G401 (cell line): Measurements from ENCODE around the gene ASB18. TPM values are rescaled to one million over a fixed set of nuclear protein-coding genes. Genes with fewer than 3 reads are reported as not detected.

Source experiments
- DNase-seq: peaks from one replicate; pipeline ENCODE4 v3.0.0-alpha.2; 2015; ENCODE audit warnings: low spot score
- in situ Hi-C: cut with HindIII; loops from 2 replicates; pipeline ENCODE4 v1.10.0; 2016; ENCODE audit warnings: low sequenced_read_pairs, mixed read lengths
- total RNA-seq: library from RNA; depleted of rRNA; stranded (reverse); fragments of >200 nt; shearing (Covaris generic); gene quantifications from 2 replicates; pipeline ENCODE4 v1.2.3, GENCODE V29; 2014

ASB18 gene
- total RNA-seq, 1 experiment from 2014 or later, result not detected

DNA sequence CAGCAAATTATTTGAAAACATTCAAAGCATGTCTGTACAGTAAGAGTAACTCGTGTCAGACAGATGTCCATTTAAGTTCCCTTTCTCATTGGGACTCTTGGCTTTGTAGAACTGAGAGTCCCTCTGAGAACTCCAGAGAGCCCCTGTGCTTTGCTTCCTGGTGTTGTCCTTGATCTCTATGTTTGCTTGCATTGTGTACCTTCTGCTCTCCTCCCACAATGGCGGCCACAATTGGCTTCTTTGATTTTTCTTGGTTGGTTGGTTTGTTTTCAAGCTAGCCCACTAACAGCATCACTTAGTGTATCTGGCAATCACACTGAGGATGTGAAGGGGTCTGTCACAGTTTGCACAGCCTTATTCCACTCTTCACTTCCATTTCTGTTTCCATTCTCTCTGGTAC lies 15.1 kb downstream of the ASB18 start:
- DNase-seq, result no peak
- in situ Hi-C loops, result no loop called here

DNA sequence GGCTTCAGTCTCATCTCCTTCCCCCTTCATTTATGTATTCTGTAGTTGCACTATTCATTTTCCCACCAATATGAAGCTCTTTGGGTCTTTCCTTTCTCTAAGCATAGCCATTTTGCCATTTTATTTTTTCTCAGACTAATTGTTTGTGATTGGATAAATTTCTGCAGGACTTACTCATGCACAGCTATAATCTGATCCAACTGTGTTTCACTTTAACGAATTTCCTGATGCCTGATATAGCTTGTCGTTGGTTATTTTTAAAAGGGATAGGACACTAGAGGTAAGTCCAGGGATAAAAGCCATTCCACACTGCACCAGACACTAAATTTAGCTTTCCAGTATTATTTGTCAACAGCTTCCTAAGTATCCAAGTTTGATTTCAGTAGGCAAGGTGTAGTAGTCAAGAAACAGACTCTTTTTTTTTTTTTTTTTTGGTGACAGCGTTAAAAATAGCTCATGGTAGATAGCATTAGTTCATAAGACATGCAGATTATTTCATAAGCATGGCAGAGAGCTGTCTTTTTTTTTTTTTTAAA lies 17.4 kb downstream of the ASB18 start:
- in situ Hi-C loops, result no loop called here
- DNase-seq, result no peak

DNA sequence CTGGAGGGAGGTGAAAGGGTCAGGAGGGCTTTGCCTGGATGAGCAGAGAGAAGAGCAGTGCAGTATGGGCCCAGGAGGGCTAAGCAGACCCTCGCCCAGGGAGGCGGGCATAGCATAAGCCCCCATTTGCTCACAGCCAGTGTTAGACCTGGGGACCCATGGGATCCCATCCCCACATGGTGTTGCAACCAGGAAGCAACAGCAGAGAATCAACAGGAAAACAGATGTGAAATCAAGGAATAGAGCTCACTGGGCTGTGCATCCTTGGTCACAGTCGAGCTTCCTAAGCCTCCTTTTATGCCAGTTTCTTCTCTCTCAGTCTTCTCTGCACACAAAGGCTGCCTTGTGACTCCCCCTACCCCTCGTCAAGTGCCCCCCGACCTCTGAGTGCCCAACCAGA lies 19.9 kb downstream of the ASB18 start:
- DNase-seq, result no peak
- in situ Hi-C loops, result no loop called here

DNA sequence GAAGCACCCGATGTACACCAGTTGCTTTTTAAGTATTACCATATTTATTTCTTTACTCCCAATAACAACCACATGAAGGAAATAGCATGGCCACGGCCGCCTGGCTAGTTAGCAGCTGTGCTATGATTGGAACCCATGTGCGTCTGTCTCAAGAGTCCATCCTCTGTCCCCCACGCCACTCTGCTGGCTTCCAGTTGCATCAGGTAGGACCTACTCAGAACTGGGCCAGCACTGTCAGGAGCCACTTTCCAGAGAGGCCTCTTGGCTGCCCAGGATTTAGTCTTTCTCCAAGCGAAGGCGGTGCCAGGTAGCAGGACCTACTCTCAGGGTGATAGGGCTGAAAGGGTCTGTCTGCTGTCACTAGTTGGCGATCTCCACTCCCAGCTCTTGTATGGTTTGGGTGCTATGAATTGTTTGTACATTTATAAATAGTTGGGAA lies 22.1 kb downstream of the ASB18 start:
- no peak for DNase-seq
- in situ Hi-C loops, result no loop called here

DNA sequence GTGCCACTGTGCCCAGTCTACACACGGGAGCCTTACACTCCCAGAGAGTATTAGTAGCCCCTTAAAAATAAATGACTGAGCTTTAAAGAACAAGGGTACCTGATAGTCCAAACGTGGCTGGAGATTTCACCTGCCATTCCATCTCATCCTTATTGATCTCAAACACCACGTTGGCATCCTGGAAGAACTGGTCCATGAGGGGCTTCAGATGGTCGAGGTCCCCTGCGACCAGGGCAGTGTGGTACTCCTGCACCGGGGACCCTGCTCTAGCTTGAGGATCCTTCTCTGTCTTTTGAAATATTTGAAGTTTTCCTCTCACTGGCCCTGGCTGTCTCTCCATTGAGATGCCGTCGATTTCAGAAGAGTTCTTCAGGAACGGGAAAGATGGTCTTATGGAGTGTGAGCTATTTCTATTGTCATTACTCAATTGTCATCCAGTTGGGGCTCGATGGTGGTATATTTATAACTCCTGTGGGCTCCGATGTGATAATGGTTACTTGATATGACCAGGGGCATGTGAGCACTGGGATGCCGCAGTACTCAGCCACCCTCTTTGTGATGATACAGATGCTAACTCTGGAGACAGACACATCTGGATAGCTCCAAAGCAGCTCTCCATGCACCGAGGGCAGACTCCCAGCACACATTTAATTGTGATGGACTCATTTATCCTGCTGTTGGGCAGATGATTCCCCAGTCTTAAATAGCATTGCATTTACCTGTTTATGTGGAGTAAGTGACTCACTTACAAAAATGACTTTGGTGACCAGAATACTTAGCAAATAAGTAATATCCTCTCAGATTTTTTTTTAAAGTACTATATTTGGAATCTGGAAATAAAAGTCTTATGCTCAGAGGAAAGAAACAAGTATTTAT lies 22.8 kb downstream of the ASB18 start:
- in situ Hi-C loops, result no loop called here
- no peak for DNase-seq

DNA sequence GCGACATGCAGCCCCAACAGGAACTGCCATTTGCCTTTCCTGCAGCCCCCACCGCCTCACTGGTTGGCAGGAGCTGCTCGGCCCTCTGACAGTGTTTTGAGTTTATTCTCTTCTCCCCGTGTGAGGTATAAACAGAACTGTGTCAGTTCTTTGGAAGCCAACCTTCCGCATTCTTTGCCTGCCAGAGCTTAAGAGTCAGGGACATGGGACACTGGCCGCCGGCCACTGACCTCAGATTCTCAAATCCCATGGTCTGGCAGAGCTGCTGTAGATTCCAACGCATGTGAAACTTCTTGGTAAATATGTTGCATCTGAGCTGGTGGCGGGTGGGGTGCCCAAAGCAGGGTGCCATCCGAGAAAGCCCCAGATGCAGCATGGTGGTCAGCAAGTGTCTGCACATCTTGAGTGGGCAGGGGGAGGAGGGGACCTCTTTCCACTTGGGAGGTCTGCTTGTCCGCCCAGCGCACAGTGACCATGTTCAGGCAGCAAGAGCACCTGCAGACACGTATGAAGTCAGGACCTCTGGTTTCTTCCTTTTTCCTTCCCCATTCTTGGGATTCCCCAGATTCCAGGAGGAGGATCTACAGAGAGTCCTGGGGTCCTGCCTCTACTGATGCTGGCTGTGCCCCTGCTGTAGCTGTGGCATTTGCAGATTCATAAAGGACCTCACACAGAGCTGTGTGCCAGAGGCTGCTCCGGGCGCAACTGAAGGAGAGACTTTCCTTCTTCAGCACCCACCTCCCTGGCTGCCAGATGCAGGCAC lies 23.8 kb downstream of the ASB18 start:
- in situ Hi-C loops, result no loop called here
- DNase-seq, result no peak

DNA sequence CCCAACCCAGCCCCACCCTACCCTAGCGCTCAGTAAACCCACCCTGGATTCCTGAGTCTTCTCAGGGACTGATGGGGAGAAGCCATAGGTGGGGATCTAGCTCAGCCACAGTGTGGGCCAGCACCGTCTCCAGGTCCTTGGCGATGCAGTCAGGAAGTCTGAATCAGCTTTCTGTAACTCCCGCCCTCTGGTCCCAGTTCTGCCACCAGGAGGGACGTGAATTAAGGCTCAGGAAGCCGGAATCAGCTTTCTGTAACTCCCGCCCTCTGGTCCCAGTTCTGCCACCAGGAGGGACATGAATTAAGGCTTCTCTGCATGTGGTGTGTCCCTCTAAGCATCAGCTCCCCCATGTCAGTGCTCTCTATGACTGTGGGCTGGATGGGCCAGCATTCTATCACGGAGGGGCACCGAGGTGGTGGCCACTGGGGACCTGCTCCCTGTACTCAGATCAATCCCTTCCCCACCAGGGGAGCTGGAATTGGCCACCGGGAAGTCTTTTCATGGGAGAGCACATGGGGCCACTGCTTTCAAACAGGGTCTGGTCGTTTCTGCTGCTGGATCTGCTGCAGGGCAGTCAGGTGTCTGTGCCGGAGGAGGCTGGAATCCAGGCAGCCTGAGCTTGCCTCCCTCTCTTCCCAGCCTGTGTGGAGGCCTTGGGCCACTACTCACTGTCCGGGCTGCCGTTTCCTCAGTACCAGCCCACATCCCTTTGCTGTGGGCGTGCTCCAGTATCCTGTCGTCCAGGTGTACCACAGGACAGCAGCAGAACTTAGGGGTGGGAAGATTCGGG lies 24.7 kb downstream of the ASB18 start:
- in situ Hi-C loops, result no loop called here
- no peak for DNase-seq

DNA sequence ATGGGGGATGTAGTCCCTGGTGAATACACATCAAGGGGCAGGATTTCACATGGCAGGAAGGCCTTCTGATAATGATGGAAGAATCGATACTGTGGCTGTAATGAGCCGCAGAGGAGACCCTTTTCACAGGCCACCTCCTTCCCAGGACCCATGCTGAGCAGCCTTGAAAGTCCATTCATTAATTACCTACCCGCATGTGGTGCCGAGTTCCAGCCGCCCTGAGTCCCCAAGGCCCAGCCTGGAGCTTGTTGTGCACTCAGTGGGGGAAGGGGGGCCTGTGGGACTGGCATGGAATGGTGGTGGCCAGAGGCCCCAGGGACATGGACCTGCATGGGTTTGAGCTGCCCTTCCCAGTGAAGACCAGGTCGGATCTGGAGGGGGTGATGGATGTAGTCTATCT lies 25.5 kb downstream of the ASB18 start:
- in situ Hi-C loops, result no loop called here
- DNase-seq, result no peak

DNA sequence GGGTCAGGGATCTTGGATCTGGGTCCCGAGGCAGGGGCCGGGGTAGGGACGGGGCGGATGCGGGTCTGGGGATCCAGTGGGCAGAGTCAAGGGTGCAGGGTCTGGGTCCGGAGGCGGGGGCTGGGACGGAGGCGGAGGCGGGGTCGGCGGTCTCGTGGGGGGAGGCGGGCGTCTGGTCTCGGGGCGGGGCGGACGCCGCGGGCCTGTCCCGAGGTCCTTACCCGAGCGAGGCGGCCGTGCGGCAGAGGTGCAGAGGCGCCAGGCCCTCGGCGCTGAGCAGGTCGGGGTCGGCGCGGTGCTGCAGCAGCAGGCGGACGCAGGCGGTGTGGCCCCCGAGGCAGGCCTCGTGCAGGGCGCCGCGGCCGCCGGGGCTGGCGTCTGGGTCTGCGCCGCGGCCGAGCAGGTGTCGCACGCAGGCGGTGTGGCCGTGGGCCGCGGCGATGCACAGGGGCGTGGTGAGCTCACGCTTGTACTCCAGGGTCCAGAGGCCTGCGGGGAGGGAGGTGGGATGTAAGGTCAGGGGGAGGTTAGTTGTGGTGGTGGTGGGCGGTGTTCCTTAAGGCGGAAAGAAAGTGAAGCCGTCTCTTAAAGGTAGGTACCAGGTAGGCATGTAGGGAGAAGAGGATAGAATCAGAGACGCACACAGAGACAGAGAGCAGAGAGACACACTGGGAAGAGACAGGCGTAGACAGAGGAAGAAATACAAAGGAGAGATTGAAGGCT lies 26.6 kb downstream of the ASB18 start:
- in situ Hi-C loops, result no loop called here
- DNase-seq, result no peak

DNA sequence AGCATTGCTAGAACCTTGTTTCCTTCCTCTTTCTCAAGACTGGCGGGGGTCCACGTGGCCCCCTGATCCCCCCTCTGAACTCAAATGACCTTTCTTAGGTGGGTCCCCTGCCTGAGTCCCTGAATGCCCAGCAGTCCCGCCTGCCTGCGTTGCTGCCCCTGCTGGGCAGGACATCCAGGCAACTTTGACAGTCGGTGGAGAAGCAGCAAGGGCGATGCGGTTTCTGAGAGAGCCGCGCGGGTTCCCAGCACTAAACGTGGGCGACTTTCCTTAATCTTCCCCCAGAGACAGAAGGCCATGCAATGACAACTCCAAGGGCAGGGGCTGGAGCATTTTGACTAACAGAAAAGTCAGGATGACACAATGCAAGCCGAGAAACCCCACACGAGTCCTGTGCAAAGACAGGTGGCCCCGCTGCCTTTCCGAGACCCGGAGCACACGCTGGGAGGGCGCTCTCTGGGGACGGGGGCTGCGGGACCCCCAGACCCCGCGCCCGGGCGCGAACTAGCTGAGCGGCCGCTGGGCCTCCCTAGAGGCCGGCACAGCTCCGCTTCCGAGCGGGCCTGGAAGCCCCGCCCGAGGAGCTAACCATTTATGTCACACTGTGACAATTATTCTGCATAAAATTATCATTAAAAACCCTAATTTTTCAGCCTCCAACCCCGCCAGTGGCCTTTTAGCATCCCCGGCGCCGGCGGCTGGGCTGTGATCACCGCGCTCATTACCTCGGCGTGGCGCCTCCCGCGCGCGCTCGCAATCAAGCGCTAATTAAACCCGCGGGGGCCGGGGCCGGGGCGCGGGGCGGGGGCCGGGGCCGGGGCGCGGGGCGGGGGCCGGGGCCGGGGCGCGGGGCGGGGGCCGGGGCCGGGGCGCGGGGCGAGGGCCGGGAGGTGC lies 27.4 kb downstream of the ASB18 start:
- DNase-seq, result no peak
- in situ Hi-C loops, result no loop called here

DNA sequence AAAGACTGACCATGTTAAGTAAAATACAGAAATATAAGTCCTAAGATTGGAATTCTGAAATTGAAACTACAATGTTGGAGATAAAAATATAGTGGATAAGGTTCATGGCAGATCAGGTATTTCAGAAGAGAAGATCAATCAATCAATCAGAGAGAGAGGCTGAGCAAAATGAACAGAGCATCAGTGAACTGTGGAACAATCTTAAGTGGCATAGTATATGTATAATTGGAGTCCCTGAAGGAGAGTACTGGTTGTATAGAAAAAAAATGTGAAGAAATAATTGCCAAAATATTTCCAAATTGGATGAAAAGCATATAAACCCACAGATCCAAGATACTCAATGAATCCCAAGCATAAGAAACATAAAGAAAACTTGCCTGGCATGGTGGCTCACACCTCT lies 35.0 kb downstream of the ASB18 start:
- in situ Hi-C loops, result no loop called here
- DNase-seq, result no peak

DNA sequence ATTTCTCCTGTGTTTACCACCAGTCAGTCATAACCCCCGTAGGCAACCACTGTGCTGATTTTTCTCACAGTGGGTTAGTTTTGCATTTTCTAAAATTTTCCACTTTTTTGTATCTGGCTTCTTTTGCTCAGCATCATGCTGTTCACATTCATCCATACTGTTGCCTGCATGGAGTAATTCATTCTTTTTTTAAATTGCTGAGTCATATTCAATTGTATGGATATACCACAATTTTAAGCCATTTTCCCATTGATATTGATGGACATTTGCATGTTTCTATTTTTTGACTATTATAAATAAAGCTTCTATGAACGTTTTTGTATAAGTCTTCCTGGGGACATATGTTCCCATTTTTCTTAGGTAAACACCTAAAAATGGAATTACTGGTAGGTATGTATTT lies 40.5 kb downstream of the ASB18 start:
- in situ Hi-C loops, result no loop called here
- no peak for DNase-seq

DNA sequence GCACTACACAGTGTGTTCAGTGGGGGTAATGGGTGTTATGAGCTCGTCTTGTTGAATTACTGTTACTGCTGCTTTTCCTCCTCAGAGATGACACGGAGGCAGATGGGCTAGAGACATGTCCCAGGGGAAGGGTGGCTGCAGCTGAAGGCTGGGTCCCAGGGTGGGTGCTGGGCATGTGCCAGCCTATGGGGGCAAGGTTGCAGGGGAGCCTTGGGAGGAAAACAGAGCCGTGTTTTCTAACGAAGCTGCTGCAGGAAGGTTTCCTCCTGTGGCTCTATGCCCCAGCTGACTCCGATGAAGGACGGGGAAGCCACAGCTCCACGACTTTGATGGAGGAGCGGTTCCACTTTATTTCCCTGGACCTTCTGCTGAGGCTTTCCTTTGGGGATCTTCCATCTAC lies 42.4 kb downstream of the ASB18 start:
- in situ Hi-C loops, result no loop called here
- DNase-seq, result no peak

DNA sequence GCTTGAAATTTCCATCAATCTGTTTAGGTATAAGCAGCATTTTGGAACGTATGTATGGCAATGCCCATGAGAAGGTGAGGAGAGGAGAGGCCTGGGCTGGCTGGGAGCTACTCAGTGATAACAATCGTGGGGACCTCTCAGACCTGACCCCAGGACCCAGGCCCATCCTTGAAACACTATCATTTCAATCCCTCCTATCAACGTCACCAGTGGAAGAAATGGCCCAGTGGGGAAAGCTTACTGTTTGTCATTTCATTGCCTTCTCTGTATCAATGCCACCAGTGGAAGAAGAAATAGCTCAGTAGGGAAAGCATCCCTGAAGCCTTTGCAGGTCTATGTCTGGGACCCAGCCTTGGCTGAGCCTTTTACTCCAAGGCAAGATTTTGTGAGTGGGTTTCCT lies 44.8 kb downstream of the ASB18 start:
- DNase-seq, result no peak
- in situ Hi-C loops, result no loop called here

DNA sequence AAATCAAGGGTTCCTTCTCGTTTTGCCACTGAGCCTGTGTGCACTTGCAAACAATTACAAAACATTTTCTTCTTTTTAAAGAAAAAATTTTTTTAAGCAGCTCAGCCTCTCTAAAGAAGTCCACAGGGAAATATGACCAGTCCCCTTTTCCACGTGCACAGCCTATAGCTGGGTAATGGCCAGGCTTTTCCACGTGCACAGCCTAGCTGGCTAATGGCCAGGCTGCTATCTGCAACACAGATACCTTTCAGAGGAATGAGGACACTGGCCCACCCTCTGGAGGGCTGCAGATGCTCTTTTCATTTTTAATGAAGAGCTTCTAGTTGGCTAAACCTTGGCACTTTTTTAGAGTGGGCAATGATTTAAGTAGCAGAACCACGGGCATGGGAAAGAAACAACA lies 46.3 kb downstream of the ASB18 start:
- no peak for DNase-seq
- in situ Hi-C loops, result no loop called here

DNA sequence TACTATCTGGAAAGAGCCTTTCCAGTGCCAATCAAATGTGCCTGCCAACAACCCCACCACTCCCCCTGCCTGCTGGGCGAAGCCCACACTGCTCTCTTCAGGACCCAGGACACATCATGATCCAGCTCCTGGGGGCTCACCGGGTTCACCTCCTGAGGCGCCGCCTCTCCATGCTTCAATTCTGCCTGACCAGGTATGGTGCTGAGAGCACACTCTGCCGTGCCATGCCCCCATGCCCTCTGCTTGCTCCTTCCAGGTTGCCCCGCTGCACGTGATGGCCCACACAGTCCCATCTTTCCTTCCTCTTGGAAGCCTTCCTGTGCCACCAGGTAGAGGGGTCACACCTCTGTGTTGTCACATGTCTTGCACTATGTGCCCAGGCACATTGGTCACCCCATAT lies 47.5 kb downstream of the ASB18 start:
- no peak for DNase-seq
- in situ Hi-C loops, result no loop called here

DNA sequence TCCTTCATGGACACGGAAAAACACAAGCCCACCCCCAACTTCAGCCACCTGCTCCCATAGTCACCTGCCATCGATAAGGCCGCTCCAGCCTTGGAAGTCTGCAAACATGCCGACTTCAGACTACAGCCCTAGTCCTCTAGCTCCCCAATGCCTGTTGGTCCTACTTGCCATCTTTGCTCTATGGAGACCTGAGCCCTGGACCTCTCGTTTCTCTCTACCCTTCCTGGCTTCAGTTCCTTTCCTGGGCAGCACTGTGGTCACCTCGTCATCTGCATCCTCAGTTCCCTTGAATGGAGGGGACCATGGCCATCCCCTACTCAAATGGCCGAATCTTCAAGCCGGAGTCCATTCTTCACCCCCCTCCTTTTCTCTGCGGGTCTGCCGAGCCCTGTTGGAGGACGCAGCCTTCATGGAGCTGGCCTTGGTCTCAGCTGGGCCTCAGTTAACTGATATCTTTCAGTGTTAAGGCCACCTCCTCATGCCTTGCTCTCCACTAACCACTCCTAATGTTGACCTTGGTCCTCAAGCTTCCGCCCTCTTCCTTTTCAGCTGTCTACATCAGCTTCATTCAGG lies 48.4 kb downstream of the ASB18 start:
- in situ Hi-C loops, result no loop called here
- DNase-seq, result no peak

DNA sequence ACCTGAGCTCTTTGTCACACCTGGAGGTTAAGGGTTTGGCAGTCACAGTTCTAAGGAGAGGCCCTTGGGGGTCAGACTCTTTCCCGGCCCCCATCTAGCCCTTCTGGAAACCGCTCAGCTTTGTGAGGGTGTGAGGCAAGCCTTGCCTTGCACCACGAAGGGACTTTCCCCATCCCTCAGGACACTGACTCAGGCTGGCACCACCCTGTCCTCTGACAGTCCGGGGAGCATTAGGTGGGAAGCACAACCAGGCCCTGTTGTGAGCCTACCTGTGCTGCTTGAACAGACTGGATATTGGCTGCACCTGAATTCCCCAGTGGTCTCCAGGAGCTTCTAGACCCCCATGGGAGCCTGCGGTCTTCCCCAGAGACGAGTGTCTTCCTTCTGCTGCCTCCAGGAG lies 49.0 kb downstream of the ASB18 start:
- no peak for DNase-seq
- in situ Hi-C loops, result no loop called here
